Esophagus squamous epithelium (tissue), 5 donors: ENCODE measurements around the gene UTS2. TPM values are rescaled to one million over a fixed set of nuclear protein-coding genes. Genes with fewer than 3 reads are reported as not detected.

ENCODE experiments used
- DNase-seq: peaks from one replicate; lab custom pipeline; 2025; lab: John Stamatoyannopoulos, UW
- H3K27ac ChIP-seq, 4 donors: fragments of 200-600 bp; sonication (generic); one replicate each; pipeline ENCODE4 v1.5.1; 2016 to 2019; ENCODE audit warnings: mild to moderate bottlenecking in 1 of 4
- H3K27me3 ChIP-seq, 4 donors: fragments of 200-600 bp; sonication (generic); 1 replicate in 3 of 4; 2 replicates in 1 of 4; pipeline versions ENCODE4 v1.5.1 to v1.6.0; 2017 to 2021; ENCODE audit warnings: antibody characterized with exemption in 1 of 4
- H3K36me3 ChIP-seq, 3 donors: fragments of 200-600 bp; sonication (generic); one replicate each; pipeline ENCODE4 v1.5.1; 2016 to 2019
- H3K4me1 ChIP-seq, 3 donors: fragments of 200-600 bp; sonication (generic); one replicate each; pipeline ENCODE4 v1.5.1; 2017 to 2019
- H3K4me3 ChIP-seq, 4 donors: fragments of 200-600 bp; sonication (generic); 1 replicate in 3 of 4; 2 replicates in 1 of 4; pipeline ENCODE4 v1.5.1; 2016 to 2019; ENCODE audit warnings: mild to moderate bottlenecking in 2 of 4, moderate library complexity in 1 of 4
- H3K9me3 ChIP-seq, 3 donors: fragments of 200-600 bp; sonication (generic); one replicate each; pipeline ENCODE4 v1.5.1; 2016 to 2019
- POLR2A ChIP-seq, 4 donors: fragments of 450-650 bp; IDR thresholded peaks; one replicate each; pipeline ENCODE4 v1.6.1; 2017; ENCODE audit warnings: antibody characterized with exemption in 4 of 4, mild to moderate bottlenecking in 4 of 4, moderate library complexity in 3 of 4
- WGBS, 2 donors: methylation state at CpG; one replicate each; pipeline ENCODE4 v1.1.5; 2018; 5-methylcytosine and 5-hydroxymethylcytosine counted together
- intact Hi-C: fragments of 100-400 bp; cut with DNase I; formaldehyde crosslinking; loops from one replicate; pipeline ENCODE4 v1.15.0; 2022
- total RNA-seq, 4 donors: library from RNA; depleted of rRNA; stranded (reverse); fragments of >200 nt; gene quantifications; one replicate each; pipeline ENCODE4 v1.1.0, GENCODE V29; 2016
- TF ChIP-seq, protein P1 (sequence below), 6 experiments: fragments of 450-650 bp in 4 of 6; fragments of 200-600 bp in 2 of 6; sonication (generic) in 2 of 6; IDR thresholded peaks; one replicate each; pipeline ENCODE4 v1.5.1; 2016 to 2019; ENCODE audit warnings: antibody characterized with exemption in 6 of 6, mild to moderate bottlenecking in 4 of 6, moderate library complexity in 4 of 6
- donor health status: DM: yes; HTN: yes; CAD: no.

Gene UTS2
- total RNA-seq, 4 donors from 2014 or later, result not detected

GRCh38 chr1:7859406-7859805 is 6.5 kb upstream of the UTS2 start:
- intact Hi-C loops, result no loop called here
- H3K4me3 ChIP-seq, result no peak overlapping the region
- H3K27me3 ChIP-seq, result no peaks in the 10 kb centered on the region
- no peaks in the 10 kb centered on the region for H3K36me3 ChIP-seq
- TF ChIP-seq, protein P1, sequence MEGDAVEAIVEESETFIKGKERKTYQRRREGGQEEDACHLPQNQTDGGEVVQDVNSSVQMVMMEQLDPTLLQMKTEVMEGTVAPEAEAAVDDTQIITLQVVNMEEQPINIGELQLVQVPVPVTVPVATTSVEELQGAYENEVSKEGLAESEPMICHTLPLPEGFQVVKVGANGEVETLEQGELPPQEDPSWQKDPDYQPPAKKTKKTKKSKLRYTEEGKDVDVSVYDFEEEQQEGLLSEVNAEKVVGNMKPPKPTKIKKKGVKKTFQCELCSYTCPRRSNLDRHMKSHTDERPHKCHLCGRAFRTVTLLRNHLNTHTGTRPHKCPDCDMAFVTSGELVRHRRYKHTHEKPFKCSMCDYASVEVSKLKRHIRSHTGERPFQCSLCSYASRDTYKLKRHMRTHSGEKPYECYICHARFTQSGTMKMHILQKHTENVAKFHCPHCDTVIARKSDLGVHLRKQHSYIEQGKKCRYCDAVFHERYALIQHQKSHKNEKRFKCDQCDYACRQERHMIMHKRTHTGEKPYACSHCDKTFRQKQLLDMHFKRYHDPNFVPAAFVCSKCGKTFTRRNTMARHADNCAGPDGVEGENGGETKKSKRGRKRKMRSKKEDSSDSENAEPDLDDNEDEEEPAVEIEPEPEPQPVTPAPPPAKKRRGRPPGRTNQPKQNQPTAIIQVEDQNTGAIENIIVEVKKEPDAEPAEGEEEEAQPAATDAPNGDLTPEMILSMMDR (IDR thresholded peaks at IDR 0.05), result no peak
- no peak for TF ChIP-seq POLR2A (IDR thresholded peaks at IDR 0.05)
- WGBS, 2 donors, result 68 to 84% methylated on average over 5 to 7 of the region's 7 CpGs
- H3K9me3 ChIP-seq, result no peaks in the 10 kb centered on the region
- H3K27ac ChIP-seq, result no peak overlapping the region
- DNase-seq, result no peak
- no peaks in the 10 kb centered on the region for H3K4me1 ChIP-seq

- H3K9me3 ChIP-seq, result no peaks in the 10 kb centered on the region
- H3K27me3 ChIP-seq, result no peaks in the 10 kb centered on the region
- H3K27ac ChIP-seq, result no peak overlapping the region
- no peak for DNase-seq
- intact Hi-C loops, result no loop called here
- TF ChIP-seq, protein P1 (IDR thresholded peaks at IDR 0.05), result no peak
- no peak for TF ChIP-seq POLR2A (IDR thresholded peaks at IDR 0.05)
- no peaks in the 10 kb centered on the region for H3K4me1 ChIP-seq
- H3K4me3 ChIP-seq, result no peak overlapping the region
- H3K36me3 ChIP-seq, result no peaks in the 10 kb centered on the region
- WGBS, 2 donors, result 67 to 74% methylated on average over 4 of the region's 4 CpGs
These were observed 5.1 kb upstream of the UTS2 start for GRCh38 chr1:7857985-7858384.

GRCh38 chr1:7857000-7857399 is 4.1 kb upstream of the UTS2 start:
- no peak for DNase-seq
- Histone ChIP-seq H3K4me3 (no peak overlapping the region), H3K27me3 (no peaks in the 10 kb centered on the region), H3K9me3 (no peaks in the 10 kb centered on the region), H3K4me1 (no peaks in the 10 kb centered on the region), H3K27ac (no peak overlapping the region), H3K36me3 (no peaks in the 10 kb centered on the region)
- TF ChIP-seq POLR2A (IDR thresholded peaks at IDR 0.05), result no peak
- TF ChIP-seq, protein P1 (IDR thresholded peaks at IDR 0.05), result no peak
- WGBS, 2 donors, result 57 to 70% methylated on average over 2 of the region's 2 CpGs
- intact Hi-C loops, result no loop called here

- intact Hi-C loops, result no loop called here
- no peak for DNase-seq
- 50 to 59% methylated on average over 15 of the region's 15 CpGs for WGBS, 2 donors
- no peaks in the 10 kb centered on the region for H3K27me3 ChIP-seq
- no peaks in the 10 kb centered on the region for H3K4me1 ChIP-seq
- TF ChIP-seq POLR2A (IDR thresholded peaks at IDR 0.05), result no peak
- TF ChIP-seq, protein P1 (IDR thresholded peaks at IDR 0.05), result no peak
- no peak overlapping the region for H3K4me3 ChIP-seq
- no peaks in the 10 kb centered on the region for H3K36me3 ChIP-seq
- no peaks in the 10 kb centered on the region for H3K9me3 ChIP-seq
- H3K27ac ChIP-seq, result no peak overlapping the region
These were observed 3.5 kb upstream of the UTS2 start for GRCh38 chr1:7856345-7856744.

- no peak overlapping the region for H3K27ac ChIP-seq
- 82 to 87% methylated on average over 6 to 7 of the region's 7 CpGs for WGBS, 2 donors
- no peaks in the 10 kb centered on the region for H3K9me3 ChIP-seq
- TF ChIP-seq, protein P1 (IDR thresholded peaks at IDR 0.05), result no peak
- TF ChIP-seq POLR2A (IDR thresholded peaks at IDR 0.05), result no peak
- no peaks in the 10 kb centered on the region for H3K4me1 ChIP-seq
- H3K4me3 ChIP-seq, result no peak overlapping the region
- intact Hi-C loops, result no loop called here
- H3K36me3 ChIP-seq, result no peaks in the 10 kb centered on the region
- no peaks in the 10 kb centered on the region for H3K27me3 ChIP-seq
- no peak for DNase-seq
These were observed 790 bp upstream of the UTS2 start for GRCh38 chr1:7853684-7854026.
